ENCODE results near the gene PTEN. TPM values are rescaled to one million over a fixed set of nuclear protein-coding genes. Genes with fewer than 3 reads are reported as not detected.

Gene PTEN
- total and polyA plus RNA-seq, 9 of the 15 experiments (the other 6 are each of a cell fraction or from before 2014, with no cell fraction given) = 8.4 to 56.9 (median 22.2) TPM

DNA sequence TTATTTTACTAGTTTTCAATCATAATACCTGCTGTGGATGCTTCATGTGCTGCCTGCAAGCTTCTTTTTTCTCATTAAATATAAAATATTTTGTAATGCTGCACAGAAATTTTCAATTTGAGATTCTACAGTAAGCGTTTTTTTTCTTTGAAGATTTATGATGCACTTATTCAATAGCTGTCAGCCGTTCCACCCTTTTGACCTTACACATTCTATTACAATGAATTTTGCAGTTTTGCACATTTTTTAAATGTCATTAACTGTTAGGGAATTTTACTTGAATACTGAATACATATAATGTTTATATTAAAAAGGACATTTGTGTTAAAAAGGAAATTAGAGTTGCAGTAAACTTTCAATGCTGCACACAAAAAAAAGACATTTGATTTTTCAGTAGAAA, 103.0 kb downstream of the PTEN start:
- FAIRE-seq = no peak

DNA sequence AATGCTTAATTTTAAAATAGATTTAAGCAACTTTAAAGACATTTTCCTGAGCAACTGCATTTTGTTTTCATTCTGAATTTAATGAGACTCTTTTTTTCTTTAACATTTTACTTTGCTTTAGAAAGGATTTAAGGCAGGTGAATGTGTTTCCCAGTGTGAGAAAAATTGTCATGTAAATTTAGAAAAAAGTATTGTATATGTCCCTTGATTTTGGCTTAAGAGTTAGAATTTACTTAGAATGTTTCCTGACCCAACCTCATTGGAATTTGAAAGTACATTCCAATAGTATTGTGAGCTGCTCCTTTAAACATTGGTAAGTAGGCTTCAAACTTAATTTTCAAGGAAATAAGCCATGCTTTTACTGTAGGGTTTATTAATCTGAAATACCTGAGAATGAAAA, 110.2 kb downstream of the PTEN start:
- ATAC-seq = no peak
- no peaks in the 10 kb centered on the region; the same call in 1 of the 2 replicates for H3K9me3 ChIP-seq (replicated peaks; ENCODE audit: control insufficient read depth, insufficient read depth, low read depth, low read length)
- in situ Hi-C loops (cut with MboI) = no loop called here
- H3K9me1 ChIP-seq (ENCODE audit: control insufficient read depth, insufficient read depth, low read length) = no peaks in the 10 kb centered on the region
- H3K9ac ChIP-seq (ENCODE audit: insufficient read depth in 1 of 2, low read depth in 2 of 2, low read length in 2 of 2) = no peak overlapping the region
- no peaks in the 10 kb centered on the region for H3K4me1 ChIP-seq (replicated peaks in 1 of 2; ENCODE audit: control insufficient read depth in 2 of 2, insufficient read depth in 2 of 2, low read length in 2 of 2)
- DNase-seq (ENCODE audit: extremely low read depth in 1 of 4, low spot score in 3 of 4) = no peak
- no peak overlapping the region for H3K4me3 ChIP-seq
- FAIRE-seq = no peak
- no peaks in the 10 kb centered on the region for H3K27me3 ChIP-seq (ENCODE audit: control insufficient read depth in 2 of 2, insufficient read depth in 2 of 2, low read length in 2 of 2)
- no peak for TF ChIP-seq TAF1 (IDR thresholded peaks at IDR 0.05; ENCODE audit: control insufficient read depth, extremely low read depth, insufficient read depth, low read length, severe bottlenecking)
- H3K79me2 ChIP-seq (ENCODE audit: control insufficient read depth, insufficient read depth, low read length) = no peaks in the 10 kb centered on the region
- POLR2A ChIA-PET = no interaction called here
- H4K20me1 ChIP-seq (replicated peaks; ENCODE audit: control insufficient read depth, insufficient read depth, low read length) = no peaks in the 10 kb centered on the region
- CTCF ChIA-PET (ENCODE audit: low intra/inter-chr PET ratio) = no interaction called here
- H3K36me3 ChIP-seq (ENCODE audit: control insufficient read depth, insufficient read depth, low read length) = no peaks in the 10 kb centered on the region
- no TSS peak for BruUV-seq (replicated peaks)
- H3K27ac ChIP-seq (ENCODE audit: extremely low read depth, low read depth, low read length) = no peak overlapping the region
- no peak overlapping the region for H3K4me2 ChIP-seq (ENCODE audit: insufficient read depth, low read length)
- no peak overlapping the region for H2AFZ ChIP-seq (ENCODE audit: low read depth, low read length)
- intact Hi-C loops (cut with micrococcal nuclease) = no loop called here

More for the DNA sequence above, 103.0 kb downstream of the PTEN start:
- WGBS (ENCODE audit: insufficient coverage, low coverage, missing lambda C conversion rate) = 74% methylated on average over 2 of the region's 2 CpGs
- in situ Hi-C loops (cut with MboI) = no loop called here
- no peak overlapping the region for H3K9ac ChIP-seq (ENCODE audit: insufficient read depth in 1 of 2, low read depth in 2 of 2, low read length in 2 of 2)
- intact Hi-C loops (cut with micrococcal nuclease) = no loop called here
- no peaks in the 10 kb centered on the region for H3K79me2 ChIP-seq (ENCODE audit: control insufficient read depth, insufficient read depth, low read length)
- no peak overlapping the region for H2AFZ ChIP-seq (ENCODE audit: low read depth, low read length)
- H4K20me1 ChIP-seq (replicated peaks; ENCODE audit: control insufficient read depth, insufficient read depth, low read length) = no peaks in the 10 kb centered on the region
- POLR2A ChIA-PET = no interaction called here
- H3K4me1 ChIP-seq (replicated peaks in 1 of 2; ENCODE audit: control insufficient read depth in 2 of 2, insufficient read depth in 2 of 2, low read length in 2 of 2) = no peaks in the 10 kb centered on the region
- H3K27ac ChIP-seq (ENCODE audit: extremely low read depth, low read depth, low read length) = no peak overlapping the region
- ATAC-seq (no peak), DNase-seq (ENCODE audit: extremely low read depth in 1 of 4, low spot score in 3 of 4) (no peak)
- BruUV-seq (replicated peaks) = no TSS peak
- H3K4me3 ChIP-seq = no peak overlapping the region
- peaks cover 5% of the 10 kb centered on the region; the same call in 2 of the 3 replicates for H3K36me3 ChIP-seq (ENCODE audit: control insufficient read depth, insufficient read depth, low read length)
- no peaks in the 10 kb centered on the region for H3K27me3 ChIP-seq (ENCODE audit: control insufficient read depth in 2 of 2, insufficient read depth in 2 of 2, low read length in 2 of 2)
- TF ChIP-seq HDAC8 (tag; IDR thresholded peaks at IDR 0.05) = no peak
- TF ChIP-seq CBX8 (IDR thresholded peaks at IDR 0.05; ENCODE audit: borderline replicate concordance, extremely low read depth, low read depth, low read length, poor library complexity, severe bottlenecking) = no peak
- TF ChIP-seq SMC3 (conservative IDR thresholded peaks at IDR 0.05; ENCODE audit: insufficient read depth, low read depth, low read length) = no peak
- H3K4me2 ChIP-seq (ENCODE audit: insufficient read depth, low read length) = no peak overlapping the region
- CTCF ChIA-PET (ENCODE audit: low intra/inter-chr PET ratio) = no interaction called here
- H3K9me1 ChIP-seq (ENCODE audit: control insufficient read depth, insufficient read depth, low read length) = no peaks in the 10 kb centered on the region
- no peaks in the 10 kb centered on the region for H3K9me3 ChIP-seq (replicated peaks; ENCODE audit: control insufficient read depth, insufficient read depth, low read depth, low read length)

Data from K562 (cell line).